NCI-H1092 treated with DMSO at 0.1 percent for 48 hours (cell line): ENCODE measurements around the gene FRMPD1.

Experiments used
- DNase-seq: peaks from one replicate; lab custom pipeline; 2025; lab: John Stamatoyannopoulos, UW

FRMPD1 gene

DNA sequence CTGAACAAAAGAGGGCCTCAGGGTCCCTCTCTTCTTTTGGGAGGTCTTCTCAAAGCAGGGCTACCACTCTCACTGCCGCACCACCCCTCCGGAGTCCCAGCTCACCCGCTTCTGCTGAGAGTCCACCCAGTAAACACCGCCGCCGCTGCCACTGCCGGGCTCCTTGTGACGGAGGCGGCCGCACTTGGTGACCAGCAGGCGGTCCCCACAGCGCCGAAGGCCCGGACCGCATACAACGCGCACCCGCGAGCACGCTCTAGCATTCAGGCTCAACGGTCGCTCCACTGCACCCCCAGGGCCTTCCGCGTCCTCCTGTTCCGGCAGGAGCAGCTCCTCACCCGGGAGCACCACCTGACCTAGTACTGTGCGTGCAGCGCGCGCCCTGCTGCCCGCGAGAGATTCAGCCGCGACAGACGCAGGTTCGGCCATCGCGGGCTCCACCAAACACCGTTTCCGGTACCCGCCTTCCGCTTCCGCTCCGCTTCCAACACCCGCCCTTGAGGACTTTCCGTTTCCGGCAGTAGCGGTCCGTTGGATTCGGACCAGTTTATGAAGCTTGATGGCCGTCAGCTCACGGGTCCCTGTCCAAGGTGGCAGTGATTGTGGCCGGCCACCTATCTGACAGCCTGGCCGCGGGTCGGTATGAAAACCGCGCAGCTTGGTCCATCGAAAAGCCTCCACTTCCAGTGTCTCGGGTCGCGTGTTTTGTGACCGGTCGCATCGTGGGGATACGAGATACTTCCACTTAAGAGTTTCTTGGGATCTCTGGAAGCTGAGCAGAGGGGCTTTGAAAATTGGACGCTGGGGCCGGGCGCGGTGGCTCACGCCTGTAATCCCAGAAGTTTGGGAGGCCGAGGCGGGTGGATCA is 134.1 kb downstream of the FRMPD1 start, which contains the start of gene EXOSC3:
EXOSC3 (minus strand) TSS at position 449 of the 868 bp plus-strand sequence; CDS start at position 429, 20 bp downstream.
- peak; percentile 95 for DNase-seq

DNA sequence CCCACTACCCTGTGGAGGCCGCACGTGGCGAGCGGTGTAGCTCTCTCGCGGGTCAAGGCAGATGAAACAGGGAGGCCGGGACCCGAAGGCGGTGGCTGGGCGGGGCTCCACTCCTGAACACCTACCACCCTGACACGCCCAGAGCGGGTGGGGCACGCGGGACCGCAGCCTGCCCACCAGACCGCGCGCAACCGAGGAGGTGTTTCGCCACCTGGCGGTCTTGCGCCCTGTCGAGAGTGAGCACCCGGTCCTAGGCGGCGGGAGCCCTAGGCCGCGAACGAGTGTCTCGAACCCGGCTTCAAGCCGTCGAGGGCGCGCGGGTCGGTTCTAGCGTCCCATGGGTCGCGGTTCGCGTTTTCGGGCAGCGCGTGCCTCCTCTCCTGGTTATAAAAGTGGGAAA is 136.3 kb downstream of the FRMPD1 start:
- no peak for DNase-seq

DNA sequence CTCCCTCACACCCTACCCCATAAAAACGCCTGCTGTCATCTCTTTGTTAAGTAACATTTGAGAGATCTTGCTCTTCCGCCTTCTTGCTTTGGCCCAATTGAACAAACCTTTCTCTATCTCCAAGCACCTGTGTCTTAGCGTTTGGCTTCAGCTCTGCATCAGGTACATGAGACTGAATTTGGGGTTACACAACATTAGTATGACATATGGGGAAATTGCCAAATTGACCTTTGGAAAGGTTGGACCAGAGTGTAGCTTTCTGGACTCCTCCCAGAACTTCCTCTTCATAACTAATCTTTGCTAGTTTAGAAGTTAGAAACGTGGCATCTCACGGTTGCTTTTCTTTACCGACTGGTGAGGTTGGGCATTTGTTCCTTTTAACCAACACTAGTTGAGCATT is 137.6 kb downstream of the FRMPD1 start:
- no peak for DNase-seq

DNA sequence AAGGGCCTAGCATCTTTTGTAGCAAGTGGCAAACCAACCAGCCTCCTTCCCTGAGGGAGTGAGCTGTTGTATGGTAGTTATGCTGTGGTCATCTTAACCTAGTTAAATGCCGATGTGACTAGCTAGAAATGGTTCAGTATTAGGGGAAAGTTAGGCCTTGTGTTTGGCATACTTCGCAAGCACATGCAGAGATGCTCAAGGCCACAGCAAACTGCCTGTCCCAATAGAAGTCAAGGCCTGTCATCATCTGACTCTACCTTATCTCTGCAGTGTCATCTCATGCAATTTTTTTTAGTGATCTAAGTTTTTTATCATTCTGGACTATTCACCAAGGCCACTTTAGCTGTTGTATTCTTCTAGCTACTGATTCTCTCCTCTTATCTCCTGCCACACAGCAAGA is 139.3 kb downstream of the FRMPD1 start:
- DNase-seq, result no peak

DNA sequence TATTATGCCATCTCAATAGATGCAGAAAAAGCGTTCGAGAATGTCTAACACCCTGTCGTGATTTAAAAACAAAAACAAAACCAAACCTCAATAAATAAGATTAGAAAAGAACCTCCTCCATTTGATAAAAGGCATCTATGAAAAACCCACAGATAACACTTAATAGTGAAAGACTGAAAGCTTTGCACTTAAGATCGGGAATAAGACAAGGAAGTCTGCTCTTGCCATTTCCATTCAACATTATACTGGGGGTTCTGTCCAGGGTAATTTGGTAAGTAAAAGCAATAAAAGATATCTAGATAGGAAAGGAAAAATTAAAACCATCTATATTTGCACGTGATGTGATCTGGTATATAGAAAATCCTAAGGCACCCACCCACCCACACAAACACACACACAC is 141.4 kb downstream of the FRMPD1 start:
- DNase-seq, result no peak

DNA sequence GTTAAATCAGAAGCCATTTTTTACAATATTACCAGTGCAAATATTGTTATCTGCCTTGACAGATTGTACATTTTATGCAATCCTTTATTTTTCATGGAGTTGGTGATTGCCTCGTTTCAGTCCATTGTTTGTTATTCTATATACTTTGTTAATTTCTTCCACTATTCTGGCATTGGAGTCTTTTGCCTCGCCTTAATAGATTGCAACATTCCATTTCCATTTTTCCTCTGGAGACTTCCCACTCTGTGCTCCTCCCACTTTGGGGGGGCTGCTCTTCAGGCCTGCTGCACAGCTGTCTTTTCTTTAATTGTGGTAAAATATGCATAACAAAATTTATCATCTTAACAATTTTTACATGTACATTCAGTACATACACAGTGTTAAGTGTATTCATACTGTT is 145.5 kb downstream of the FRMPD1 start:
- no peak for DNase-seq
